ENCODE measurements around the gene AAK1.

The AAK1 gene

GRCh38 chr2:69535817-69536241 lies 107.7 kb downstream of the AAK1 start:
- no peak for DNase-seq (ENCODE audit: low spot score)
- no peak for TF ChIP-seq CTCF (IDR thresholded peaks at IDR 0.05)
- Histone ChIP-seq H3K27ac (no peak overlapping the region), H3K4me3 (no peak overlapping the region)

DNA sequence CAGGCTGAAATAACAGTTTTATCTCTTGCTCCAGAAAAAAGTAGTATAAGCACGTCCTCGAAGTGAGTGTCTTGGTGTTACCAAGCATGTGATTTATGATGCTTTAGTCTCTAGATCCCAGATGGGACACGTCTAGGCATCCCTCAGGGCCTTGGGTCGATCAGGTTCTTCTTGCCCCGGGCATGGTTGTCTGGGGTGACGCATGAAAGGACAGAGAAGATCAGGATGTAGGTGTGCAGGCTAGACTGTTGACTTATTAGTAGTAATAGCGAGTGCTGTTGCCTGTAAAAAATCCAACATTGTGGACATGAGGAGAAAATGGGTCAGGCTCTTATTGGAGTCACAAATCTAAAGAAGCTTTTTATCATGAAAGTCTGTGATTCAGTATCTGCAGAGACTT lies 112.4 kb downstream of the AAK1 start:
- no peak for DNase-seq (ENCODE audit: low spot score)
- Histone ChIP-seq H3K27ac (no peak overlapping the region), H3K4me3 (no peak overlapping the region)
- TF ChIP-seq CTCF (IDR thresholded peaks at IDR 0.05): no peak

DNA sequence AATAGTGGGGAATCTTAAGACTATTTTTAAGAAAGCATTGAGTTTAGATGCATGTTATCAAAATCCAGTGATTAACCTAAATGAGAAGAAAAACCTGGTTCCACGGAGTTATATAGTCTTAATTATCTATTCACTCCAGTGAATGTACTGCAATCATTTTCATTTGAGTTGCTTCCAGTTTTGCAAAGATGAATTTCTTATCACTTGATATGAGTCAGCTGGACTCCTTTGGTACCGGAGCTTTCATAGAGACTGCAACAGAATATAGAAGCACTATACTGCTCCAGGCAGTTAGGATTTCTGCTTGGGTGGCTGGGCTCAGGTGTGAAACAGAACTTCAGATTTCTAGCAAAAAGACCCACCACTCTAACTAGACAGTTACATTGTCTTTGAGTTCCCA lies 114.1 kb downstream of the AAK1 start:
- no peak for DNase-seq (ENCODE audit: low spot score)
- TF ChIP-seq CTCF (IDR thresholded peaks at IDR 0.05): no peak
- no peak overlapping the region for H3K27ac ChIP-seq

GRCh38 chr2:69525261-69525660 lies 118.3 kb downstream of the AAK1 start:
- Histone ChIP-seq H3K4me3 (no peak overlapping the region), H3K27ac (no peak overlapping the region)
- TF ChIP-seq CTCF (IDR thresholded peaks at IDR 0.05): no peak
- DNase-seq (ENCODE audit: low spot score): no peak

More for the DNA sequence above, 114.1 kb downstream of the AAK1 start:
- H3K4me3 ChIP-seq: no peak overlapping the region

DNA sequence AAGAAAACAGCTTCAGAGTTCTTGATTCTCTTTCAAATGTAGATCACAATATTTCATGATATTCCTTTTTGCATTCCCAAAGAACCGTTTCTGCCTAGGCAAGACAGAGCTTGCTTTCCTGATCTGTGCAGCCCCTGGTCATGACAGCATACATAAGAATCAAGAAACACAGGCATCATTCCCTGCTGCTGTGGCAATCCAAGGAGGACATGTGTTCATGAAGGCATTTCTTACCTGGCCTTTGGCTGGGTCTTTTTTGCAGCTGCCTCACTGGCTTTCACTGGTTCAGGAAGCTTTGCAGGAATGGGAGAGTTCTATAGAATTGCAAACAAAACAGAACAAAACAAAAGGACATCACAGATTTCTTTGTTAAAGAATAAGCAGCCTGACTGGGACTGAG lies 118.7 kb downstream of the AAK1 start:
- Histone ChIP-seq H3K4me3 (no peak overlapping the region), H3K27ac (no peak overlapping the region)
- DNase-seq (ENCODE audit: low spot score): no peak
- no peak for TF ChIP-seq CTCF (IDR thresholded peaks at IDR 0.05)

- no peak overlapping the region for H3K4me3 ChIP-seq
- no peak for DNase-seq (ENCODE audit: low spot score)
- no peak for TF ChIP-seq CTCF (IDR thresholded peaks at IDR 0.05)
- no peak overlapping the region for H3K27ac ChIP-seq
Observed at GRCh38 chr2:69521747-69522146, 121.8 kb downstream of the AAK1 start.

DNA sequence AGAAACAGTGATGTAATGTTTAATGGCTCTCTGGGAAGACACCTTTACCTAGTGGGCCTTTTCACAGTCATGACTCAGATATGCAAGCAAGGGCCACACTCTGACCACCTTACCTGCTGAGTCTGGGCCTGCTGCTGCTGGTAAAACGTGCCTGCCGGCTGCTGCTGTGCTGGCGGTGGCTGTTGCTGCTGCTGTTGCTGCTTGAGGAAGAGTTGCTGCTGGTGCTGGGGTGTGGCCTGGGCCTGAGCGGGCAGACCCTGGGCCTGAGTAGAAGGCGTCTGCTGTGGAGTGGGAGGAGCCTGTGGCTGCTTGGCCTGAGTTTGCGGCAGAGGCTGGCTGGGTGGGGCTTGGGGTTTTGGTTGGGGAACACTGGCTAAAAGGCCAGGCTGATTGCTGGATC lies 124.7 kb downstream of the AAK1 start:
- no peak for DNase-seq (ENCODE audit: low spot score)
- no peak overlapping the region for H3K4me3 ChIP-seq
- H3K27ac ChIP-seq: no peak overlapping the region
- no peak for TF ChIP-seq CTCF (IDR thresholded peaks at IDR 0.05)
